Measurements from ENCODE around the gene UBAC1.

DNA sequence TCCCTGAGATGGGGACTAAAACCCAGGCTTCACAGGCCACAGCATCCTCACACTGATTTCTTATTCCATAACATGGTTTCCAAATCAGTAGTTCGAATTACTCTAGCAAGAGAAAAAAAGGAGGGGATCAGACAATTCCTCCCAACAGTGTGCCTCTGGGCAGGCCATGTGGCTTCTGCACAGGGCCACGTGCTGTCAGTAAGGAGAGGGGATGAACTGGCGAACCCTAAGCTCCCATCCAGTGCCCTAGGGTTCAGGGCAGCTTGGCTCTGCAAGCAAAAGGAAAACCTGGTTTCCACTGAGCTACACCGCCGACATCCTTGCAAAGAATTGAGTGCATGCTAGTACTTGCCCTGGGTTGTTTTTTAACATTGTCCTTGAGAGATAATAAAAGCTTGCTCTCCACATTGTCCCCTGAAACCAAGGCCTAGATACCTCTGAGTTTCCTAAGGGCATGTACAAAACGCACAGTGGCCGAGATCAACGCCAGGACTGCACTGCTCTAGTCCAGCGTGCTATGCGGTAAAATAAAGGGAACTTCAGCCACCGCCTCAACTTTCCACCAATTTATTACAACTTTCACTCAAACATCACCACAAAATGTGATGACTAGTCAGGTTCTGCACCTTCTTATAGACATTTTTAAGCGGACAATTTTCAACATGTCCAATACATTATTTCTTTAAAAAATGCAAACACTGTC, 58.4 kb downstream of the UBAC1 start:
- TF ChIP-seq, protein P1, sequence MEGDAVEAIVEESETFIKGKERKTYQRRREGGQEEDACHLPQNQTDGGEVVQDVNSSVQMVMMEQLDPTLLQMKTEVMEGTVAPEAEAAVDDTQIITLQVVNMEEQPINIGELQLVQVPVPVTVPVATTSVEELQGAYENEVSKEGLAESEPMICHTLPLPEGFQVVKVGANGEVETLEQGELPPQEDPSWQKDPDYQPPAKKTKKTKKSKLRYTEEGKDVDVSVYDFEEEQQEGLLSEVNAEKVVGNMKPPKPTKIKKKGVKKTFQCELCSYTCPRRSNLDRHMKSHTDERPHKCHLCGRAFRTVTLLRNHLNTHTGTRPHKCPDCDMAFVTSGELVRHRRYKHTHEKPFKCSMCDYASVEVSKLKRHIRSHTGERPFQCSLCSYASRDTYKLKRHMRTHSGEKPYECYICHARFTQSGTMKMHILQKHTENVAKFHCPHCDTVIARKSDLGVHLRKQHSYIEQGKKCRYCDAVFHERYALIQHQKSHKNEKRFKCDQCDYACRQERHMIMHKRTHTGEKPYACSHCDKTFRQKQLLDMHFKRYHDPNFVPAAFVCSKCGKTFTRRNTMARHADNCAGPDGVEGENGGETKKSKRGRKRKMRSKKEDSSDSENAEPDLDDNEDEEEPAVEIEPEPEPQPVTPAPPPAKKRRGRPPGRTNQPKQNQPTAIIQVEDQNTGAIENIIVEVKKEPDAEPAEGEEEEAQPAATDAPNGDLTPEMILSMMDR (IDR thresholded peaks at IDR 0.05) = no peak
- no peak for TF ChIP-seq POLR2A (IDR thresholded peaks at IDR 0.05)
